ENCODE measurements around the gene SFMBT2.
"Not testable (repeated sequence)": the region's sequence is repeated elsewhere in the genome, so short reads cannot be mapped to it uniquely, and the experiment has no call there.

Gene SFMBT2

GRCh38 chr10:7225133-7225532, 185.7 kb downstream of the SFMBT2 start:
- DNase-seq (ENCODE audit: low read depth in 2 of 2): no peak

DNA sequence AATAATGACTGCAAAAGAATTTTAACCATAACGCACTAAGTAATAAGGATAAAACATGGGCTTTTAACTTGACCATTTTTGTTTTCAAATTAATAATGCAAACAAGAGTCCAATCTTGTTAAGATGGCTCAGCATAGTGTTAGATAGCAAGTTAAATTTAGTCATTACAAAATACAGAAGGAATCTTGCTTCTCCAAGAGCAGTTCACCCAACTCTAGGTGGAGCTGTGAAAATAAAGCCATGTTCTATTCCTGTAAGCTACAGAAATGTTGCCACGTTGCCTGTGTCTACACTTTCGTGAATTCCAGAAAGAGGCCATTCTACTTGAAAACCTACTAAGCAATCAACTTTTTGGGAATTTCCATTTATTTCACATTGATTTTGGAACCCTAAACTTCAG, 191.9 kb downstream of the SFMBT2 start:
- no peak for DNase-seq (ENCODE audit: low read depth in 2 of 2)

DNA sequence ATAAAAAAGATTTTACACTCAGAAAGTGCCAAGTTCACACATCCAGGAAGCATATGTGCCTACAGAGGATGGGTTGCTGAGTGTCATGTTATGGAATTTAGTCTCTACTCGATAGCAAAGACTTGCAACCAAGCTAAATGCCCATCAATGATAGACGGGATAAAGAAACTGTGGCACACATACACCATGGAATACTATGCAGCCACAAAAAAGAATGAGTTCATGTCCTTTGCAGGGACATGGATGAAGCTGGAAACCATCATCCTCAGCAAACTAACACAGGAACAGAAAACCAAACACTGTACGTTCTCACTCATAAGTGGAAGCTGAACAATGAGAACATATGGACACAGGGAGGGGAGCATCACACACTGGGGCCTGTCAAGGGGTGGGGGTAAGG, 198.1 kb downstream of the SFMBT2 start:
- DNase-seq (ENCODE audit: low read depth in 2 of 2): not testable (repeated sequence)

- no peak for DNase-seq (ENCODE audit: low read depth in 2 of 2)
These were observed 198.8 kb downstream of the SFMBT2 start for GRCh38 chr10:7211857-7212577.

GRCh38 chr10:7210516-7210915, 200.3 kb downstream of the SFMBT2 start:
- no peak for DNase-seq (ENCODE audit: low read depth in 2 of 2)

DNA sequence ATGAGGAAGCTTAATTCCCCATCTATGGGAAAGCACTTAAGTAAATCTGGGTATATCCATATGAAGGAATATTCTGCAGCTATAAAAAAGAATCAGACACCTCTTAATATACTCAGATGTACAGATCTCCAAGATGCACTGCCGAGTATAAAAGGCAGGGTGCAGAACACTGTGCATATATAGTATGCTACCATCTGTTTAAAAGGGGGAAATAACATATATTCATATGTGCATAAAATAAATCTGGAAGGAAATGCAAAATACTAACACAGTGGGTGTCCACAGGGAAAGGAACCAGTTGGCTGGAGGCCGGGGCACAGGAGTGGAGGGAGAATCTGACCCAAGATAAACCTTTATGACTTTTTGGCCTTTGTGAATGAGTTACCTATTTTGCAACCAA, 201.4 kb downstream of the SFMBT2 start:
- no peak for DNase-seq (ENCODE audit: low read depth in 2 of 2)

DNA sequence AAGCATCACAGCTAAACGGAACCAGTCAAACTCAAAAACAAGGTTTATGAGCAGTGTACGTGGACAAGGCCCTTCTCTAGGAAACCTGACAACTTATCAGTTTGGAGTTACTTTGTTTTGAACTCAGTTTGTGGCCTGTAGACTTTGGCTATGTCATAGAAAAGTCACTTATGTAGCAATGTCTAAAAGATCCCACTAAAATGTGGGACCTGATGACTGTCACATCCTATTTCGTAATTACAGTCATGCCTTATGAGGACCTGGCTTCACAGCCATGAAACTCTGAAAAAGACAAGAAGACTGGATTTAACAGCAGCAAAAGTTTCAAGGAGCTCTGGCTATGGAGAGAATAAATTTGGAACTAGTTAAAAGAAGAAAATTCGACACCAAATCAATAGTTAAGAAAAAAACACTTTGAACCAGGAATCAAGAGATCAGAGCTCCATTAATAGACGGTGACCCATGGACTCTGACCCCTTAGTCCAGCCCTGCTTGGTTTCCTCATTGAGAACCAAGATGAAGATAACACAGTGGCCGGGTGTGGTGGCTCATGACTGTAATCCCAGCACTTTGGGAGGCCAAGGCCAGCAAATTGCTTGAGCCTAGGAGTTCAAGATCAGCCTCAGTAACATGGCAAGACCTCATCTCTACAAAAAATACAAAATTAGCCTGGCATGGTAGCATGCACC, 204.3 kb downstream of the SFMBT2 start:
- no peak for DNase-seq (ENCODE audit: low read depth in 2 of 2)

GRCh38 chr10:7205656-7206055, 205.2 kb downstream of the SFMBT2 start:
- DNase-seq (ENCODE audit: low read depth in 2 of 2): no peak

DNA sequence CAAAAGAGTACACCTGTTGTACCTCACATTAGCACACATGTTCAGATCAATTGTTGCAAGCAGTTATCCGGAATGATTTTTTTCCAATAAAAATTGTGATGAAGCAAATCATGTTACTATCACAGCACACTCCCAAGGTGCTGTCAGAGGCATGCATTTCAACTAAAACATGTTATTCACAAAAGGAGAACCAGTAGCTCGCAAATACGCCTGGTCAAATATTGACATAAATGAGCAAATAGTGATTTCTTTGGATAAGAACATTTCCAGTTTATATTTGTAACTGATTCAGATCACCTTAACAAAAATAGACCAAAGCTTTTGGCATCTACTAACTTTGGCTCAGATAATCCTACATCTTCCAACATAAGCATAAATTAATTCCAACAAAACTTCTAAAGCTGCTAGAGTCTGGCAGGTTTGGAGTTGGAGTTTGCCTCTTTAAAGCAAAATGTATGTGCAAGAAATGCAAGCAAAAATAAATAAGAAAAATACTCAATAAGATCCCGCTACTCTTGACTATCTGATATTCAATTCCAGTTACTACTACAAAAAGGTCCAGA, 208.0 kb downstream of the SFMBT2 start:
- DNase-seq (ENCODE audit: low read depth in 2 of 2): no peak

- no peak for DNase-seq (ENCODE audit: low read depth in 2 of 2)
These were observed 211.6 kb downstream of the SFMBT2 start for GRCh38 chr10:7199152-7199760.

- no peak for DNase-seq (ENCODE audit: low read depth in 2 of 2)
These were observed 214.6 kb downstream of the SFMBT2 start for GRCh38 chr10:7196284-7196683.

DNA sequence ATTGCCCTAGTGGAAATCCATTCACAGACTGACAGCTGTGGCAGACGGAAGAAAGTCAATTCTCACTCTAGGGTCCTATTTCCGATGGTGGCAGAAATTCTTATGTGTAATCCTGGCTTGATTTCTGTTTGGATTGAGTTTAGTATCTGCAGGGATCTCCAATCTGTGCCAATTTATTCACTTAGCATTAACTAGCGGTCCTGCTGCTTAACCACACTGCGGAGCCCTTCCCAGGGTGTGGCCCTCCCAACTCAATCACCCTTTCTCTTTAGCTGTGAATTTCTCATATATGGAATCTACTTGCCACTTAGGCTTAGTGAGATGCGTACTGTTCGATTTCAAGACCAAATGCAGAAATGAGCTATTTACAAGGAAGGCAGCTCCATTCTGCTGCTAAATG, 215.7 kb downstream of the SFMBT2 start:
- no peak for DNase-seq (ENCODE audit: low read depth in 2 of 2)

DNA sequence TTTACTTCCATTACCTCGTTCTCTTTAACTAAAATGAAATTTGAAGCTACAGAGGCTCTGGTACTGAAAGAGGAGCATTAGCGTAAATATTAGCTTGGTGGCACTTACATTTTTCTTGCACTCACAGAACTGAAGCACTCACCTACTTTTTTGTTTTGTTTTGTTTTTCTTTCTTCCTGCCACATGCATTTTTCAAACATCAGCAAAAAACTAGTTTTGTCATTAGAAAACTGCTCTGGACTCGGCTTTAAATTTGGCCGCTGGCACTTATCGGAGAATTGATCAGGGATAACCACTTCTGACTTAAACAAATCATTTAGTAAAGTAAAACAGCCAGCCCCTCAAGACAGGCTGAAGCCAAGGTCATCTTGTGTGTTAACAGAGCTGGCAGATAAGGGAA, 216.3 kb downstream of the SFMBT2 start:
- no peak for DNase-seq (ENCODE audit: low read depth in 2 of 2)

DNA sequence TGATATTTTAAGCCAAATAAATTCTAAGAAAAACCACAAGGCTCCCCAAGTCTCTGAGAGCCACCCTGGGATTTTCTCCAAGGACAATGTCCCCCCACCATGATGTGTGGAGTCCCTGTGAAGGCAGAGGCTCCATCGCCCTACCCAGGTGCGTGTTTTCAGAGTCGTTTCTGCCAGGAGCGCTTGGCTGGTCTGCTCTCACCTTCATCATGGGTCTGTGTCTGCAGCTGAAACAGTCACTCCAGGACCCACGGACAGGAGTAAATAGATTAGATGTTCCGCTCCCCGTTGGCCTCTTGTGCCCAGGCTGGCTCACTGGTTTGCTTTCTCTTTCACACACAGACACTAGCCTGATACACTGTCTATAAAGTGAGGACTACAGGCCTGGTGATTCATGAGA, 217.5 kb downstream of the SFMBT2 start:
- peak; percentile 21 to 42 for DNase-seq (ENCODE audit: low read depth in 2 of 2)

- peak; percentile 41 to 52 for DNase-seq (ENCODE audit: low read depth in 2 of 2)
These were observed 217.9 kb downstream of the SFMBT2 start for GRCh38 chr10:7192831-7193361.

DNA sequence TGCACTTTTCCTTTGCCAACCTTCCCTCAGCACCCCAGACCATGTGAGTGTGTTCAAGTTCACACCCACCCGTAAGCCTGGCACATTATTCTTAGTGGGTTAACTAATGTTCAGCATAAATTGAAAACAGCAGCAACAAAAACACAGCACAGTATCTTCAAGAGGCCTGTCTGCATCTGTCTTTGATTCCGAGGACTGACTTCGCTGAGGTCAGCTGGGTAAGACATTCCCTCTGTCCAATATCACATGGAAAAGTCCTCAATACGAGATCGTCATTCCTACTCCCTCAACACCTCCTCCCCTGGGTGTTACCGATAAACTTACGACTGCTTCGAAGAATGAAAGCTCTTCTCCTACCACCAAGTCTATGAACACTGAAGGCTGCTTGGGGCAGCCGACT, 218.8 kb downstream of the SFMBT2 start:
- no peak for DNase-seq (ENCODE audit: low read depth in 2 of 2)

- not testable (repeated sequence) for DNase-seq (ENCODE audit: low read depth in 2 of 2)
These were observed 220.1 kb downstream of the SFMBT2 start for GRCh38 chr10:7190772-7191171.

GRCh38 chr10:7189909-7190308, 220.9 kb downstream of the SFMBT2 start:
- DNase-seq (ENCODE audit: low read depth in 2 of 2): no peak

DNA sequence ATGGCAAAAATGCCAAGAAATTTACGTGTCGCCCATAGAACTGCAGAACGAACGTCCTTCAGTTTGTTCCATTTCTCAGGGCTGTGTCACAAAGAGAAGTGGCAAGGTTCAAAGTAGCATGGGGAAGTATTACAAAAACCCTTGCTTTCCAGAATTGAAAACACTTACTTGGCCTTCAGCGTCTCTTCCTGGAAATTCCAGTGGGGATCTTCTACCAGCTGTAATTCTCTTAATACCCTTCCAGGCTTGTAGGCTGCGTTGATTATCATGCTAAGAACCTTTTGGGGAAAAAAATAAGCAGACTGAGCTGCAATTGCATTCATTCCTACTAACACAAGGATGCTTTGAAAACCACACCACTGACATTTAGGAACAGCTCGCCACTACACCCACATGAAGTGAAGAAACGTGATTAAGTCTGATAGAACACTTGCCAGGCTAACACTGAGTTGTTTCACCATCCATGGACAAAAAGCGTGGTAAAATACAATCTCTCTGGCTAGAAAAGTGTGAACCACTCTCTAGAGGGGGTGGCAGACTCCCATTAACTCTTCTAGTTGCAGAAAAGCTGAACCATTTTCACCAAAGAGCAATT, 222.3 kb downstream of the SFMBT2 start:
- no peak for DNase-seq (ENCODE audit: low read depth in 2 of 2)

DNA sequence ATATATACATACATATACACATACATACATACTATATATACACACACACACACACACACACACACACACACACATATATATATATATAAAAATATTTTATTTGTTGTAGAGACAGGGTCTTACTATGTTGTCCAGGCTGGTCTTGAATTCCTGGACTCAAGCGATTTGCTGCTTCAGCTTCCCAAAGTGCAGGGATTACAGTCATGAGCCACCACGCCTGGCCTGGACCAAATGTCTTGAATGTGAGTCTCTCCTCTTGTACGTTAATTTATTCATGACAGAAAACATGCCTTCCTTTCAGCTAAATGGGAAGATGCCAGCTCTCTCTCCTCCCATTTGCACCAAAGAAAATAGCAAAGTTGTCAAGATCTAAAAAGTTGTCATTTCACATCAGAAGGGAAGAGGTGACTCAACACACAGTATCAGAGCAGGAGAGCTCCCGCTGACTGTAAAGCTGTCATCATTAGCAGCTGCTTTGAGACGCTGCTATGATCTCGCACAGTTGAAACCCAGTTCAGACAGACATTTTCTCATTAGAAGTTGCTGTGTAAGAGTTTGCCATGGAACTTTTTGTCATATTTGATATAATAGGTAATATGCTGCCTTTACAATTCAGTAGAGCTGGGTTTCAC, 224.3 kb downstream of the SFMBT2 start:
- peak in 1 of 2 donors; percentile 15 for DNase-seq (ENCODE audit: low read depth in 2 of 2)

DNA sequence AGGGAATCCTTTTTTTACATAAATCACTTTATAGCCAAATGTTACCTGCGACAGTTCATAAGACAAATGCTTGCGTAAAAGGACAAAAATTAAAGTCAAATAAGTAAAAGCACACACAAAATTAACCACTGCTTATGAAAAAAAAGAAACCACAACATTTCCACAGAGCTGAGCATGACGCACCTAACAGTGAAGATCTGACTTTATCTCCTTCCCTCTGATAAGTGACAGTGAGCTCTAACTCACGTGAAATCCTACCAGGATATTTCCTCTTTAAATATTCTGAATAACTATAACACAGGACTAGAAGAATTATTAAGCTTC, 225.5 kb downstream of the SFMBT2 start:
- no peak for DNase-seq (ENCODE audit: low read depth in 2 of 2)
